Nephron (organoid): ENCODE measurements around the gene TSC22D3.

Experiments
- H3K27ac Mint-ChIP-seq, 3 experiments: 2 replicates each; pipeline ENCODE4 v1.8.0; 2020; ENCODE audit warnings: mixed read lengths in 3 of 3, mild to moderate bottlenecking in 2 of 3, moderate library complexity in 1 of 3
- H3K27me3 Mint-ChIP-seq: 2 replicates; pipeline ENCODE4 v1.8.0; 2021; ENCODE audit warnings: low read depth, mild to moderate bottlenecking, moderate library complexity, mixed read lengths
- H3K36me3 Mint-ChIP-seq: 2 replicates; pipeline ENCODE4 v1.8.0; 2020; ENCODE audit warnings: low read depth, mixed read lengths
- H3K4me1 Mint-ChIP-seq: 2 replicates; pipeline ENCODE4 v1.8.0; 2020; ENCODE audit warnings: mixed read lengths
- H3K4me3 Mint-ChIP-seq, 3 experiments: 2 replicates each; pipeline ENCODE4 v1.8.0; 2020; ENCODE audit warnings: mild to moderate bottlenecking in 3 of 3, mixed read lengths in 3 of 3, moderate library complexity in 2 of 3
- H3K9me3 Mint-ChIP-seq: 2 replicates; pipeline ENCODE4 v1.8.0; 2020; ENCODE audit warnings: mixed read lengths
- CTCF ChIP-seq, 3 experiments: fragments of 200-600 bp; sonication (generic); IDR thresholded peaks; one replicate each; pipeline ENCODE4 v1.5.0; 2021; ENCODE audit warnings: antibody characterized with exemption in 3 of 3; ENCODE audit not compliant: unreplicated experiment in 3 of 3

Gene TSC22D3

GRCh38 chrX:107728371-107729099, 47.1 kb downstream of the TSC22D3 start:
- H3K36me3 Mint-ChIP-seq, result no peaks in the 10 kb centered on the region
- H3K4me3 Mint-ChIP-seq, result peak overlapping the region in 2 of 3 experiments; percentile 17 to 18
- H3K4me1 Mint-ChIP-seq, result peaks cover 88% of the 10 kb centered on the region
- no peaks in the 10 kb centered on the region for H3K27me3 Mint-ChIP-seq
- no peak for TF ChIP-seq CTCF (IDR thresholded peaks at IDR 0.05; ENCODE audit: unreplicated experiment in 3 of 3)
- peak overlapping the region; percentile 89 to 91 (median 90) for H3K27ac Mint-ChIP-seq
- no peaks in the 10 kb centered on the region for H3K9me3 Mint-ChIP-seq

- H3K4me3 Mint-ChIP-seq, result no peak overlapping the region
Measured at GRCh38 chrX:107726816-107727534, 48.6 kb downstream of the TSC22D3 start.

GRCh38 chrX:107725761-107726555, 49.6 kb downstream of the TSC22D3 start:
- Mint-ChIP-seq H3K27ac (peak overlapping the region; percentile 47 to 77 (median 76)), H3K4me1 (peaks cover 94% of the 10 kb centered on the region), H3K4me3 (peak overlapping the region in 1 of 3 experiments; percentile 17), H3K36me3 (no peaks in the 10 kb centered on the region), H3K27me3 (no peaks in the 10 kb centered on the region), H3K9me3 (peaks cover 3% of the 10 kb centered on the region)
- TF ChIP-seq CTCF (IDR thresholded peaks at IDR 0.05; ENCODE audit: unreplicated experiment in 3 of 3), result no peak

More at GRCh38 chrX:107726816-107727534, 48.6 kb downstream of the TSC22D3 start:
- no peaks in the 10 kb centered on the region for H3K36me3 Mint-ChIP-seq
- peaks cover 3% of the 10 kb centered on the region for H3K9me3 Mint-ChIP-seq
- H3K4me1 Mint-ChIP-seq, result peaks cover 94% of the 10 kb centered on the region
- H3K27me3 Mint-ChIP-seq, result no peaks in the 10 kb centered on the region
- H3K27ac Mint-ChIP-seq, result peak overlapping the region; percentile 47 to 77 (median 76)
- TF ChIP-seq CTCF (IDR thresholded peaks at IDR 0.05; ENCODE audit: unreplicated experiment in 3 of 3), result no peak

- H3K27ac Mint-ChIP-seq, result peak overlapping the region; percentile 47 to 77 (median 67)
- TF ChIP-seq CTCF (IDR thresholded peaks at IDR 0.05; ENCODE audit: unreplicated experiment in 3 of 3), result no peak
- peaks cover 3% of the 10 kb centered on the region for H3K9me3 Mint-ChIP-seq
- H3K4me3 Mint-ChIP-seq, result no peak overlapping the region
- H3K4me1 Mint-ChIP-seq, result peaks cover 89% of the 10 kb centered on the region
- no peaks in the 10 kb centered on the region for H3K27me3 Mint-ChIP-seq
- no peaks in the 10 kb centered on the region for H3K36me3 Mint-ChIP-seq
Measured at GRCh38 chrX:107724653-107725052, 50.9 kb downstream of the TSC22D3 start.

GRCh38 chrX:107723511-107723910, 52.1 kb downstream of the TSC22D3 start:
- no peak for TF ChIP-seq CTCF (IDR thresholded peaks at IDR 0.05; ENCODE audit: unreplicated experiment in 3 of 3)
- Mint-ChIP-seq H3K4me1 (peaks cover 88% of the 10 kb centered on the region), H3K4me3 (no peak overlapping the region), H3K27me3 (no peaks in the 10 kb centered on the region), H3K9me3 (peaks cover 3% of the 10 kb centered on the region), H3K36me3 (no peaks in the 10 kb centered on the region), H3K27ac (peak overlapping the region; percentile 40 to 77 (median 67))
